ENCODE data around the gene EXOC2. TPM values are rescaled to one million over a fixed set of nuclear protein-coding genes. Genes with fewer than 3 reads are reported as not detected.
"Not testable (repeated sequence)": the region's sequence is repeated elsewhere in the genome, so short reads cannot be mapped to it uniquely, and the experiment has no call there.

EXOC2 gene
- total RNA-seq, 4 donors from 2014 or later: 7.6 to 22.5 (median 20.2) TPM

DNA sequence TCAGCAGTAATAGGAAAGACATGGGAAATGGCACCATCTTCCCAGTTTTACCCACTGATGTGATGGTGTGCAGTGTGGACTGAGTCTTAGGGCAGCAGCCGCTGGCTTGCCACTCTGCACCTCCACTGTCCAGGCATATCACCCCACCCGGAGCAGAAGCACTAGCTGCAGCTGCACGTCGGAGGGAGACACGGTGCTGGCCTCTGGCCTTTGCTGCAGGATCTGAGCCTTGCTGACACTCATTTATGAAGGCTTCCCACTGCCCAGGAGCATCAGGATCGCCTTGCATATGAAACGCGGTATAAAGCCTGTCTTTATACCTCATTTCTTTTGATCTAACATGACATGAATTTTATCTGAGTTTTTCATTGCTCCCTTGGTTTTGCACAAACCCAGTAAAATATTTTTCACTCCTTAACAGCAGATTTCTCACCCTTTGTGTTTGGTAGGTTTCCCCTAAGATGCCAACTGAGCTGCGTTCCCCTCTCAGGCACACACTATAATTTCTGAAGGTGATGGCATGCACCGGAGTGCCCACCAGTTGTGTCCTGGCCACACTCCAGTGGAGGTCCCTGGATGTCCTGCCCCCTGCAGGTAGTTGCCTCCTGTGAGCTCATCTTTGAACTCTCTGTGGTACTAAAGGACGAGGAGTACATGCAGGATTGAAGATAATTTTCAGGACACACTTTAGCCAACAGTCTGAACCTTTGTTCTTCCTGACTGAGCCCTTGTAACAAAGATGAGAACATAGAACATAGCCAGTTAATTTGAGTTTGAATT is 9.0 kb upstream of the EXOC2 start:
- no peak for TF ChIP-seq EP300 (IDR thresholded peaks at IDR 0.05; ENCODE audit: low read depth)
- TF ChIP-seq, protein P1, sequence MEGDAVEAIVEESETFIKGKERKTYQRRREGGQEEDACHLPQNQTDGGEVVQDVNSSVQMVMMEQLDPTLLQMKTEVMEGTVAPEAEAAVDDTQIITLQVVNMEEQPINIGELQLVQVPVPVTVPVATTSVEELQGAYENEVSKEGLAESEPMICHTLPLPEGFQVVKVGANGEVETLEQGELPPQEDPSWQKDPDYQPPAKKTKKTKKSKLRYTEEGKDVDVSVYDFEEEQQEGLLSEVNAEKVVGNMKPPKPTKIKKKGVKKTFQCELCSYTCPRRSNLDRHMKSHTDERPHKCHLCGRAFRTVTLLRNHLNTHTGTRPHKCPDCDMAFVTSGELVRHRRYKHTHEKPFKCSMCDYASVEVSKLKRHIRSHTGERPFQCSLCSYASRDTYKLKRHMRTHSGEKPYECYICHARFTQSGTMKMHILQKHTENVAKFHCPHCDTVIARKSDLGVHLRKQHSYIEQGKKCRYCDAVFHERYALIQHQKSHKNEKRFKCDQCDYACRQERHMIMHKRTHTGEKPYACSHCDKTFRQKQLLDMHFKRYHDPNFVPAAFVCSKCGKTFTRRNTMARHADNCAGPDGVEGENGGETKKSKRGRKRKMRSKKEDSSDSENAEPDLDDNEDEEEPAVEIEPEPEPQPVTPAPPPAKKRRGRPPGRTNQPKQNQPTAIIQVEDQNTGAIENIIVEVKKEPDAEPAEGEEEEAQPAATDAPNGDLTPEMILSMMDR (IDR thresholded peaks at IDR 0.05): no peak
- no peak for TF ChIP-seq POLR2AphosphoS5 (IDR thresholded peaks at IDR 0.05)
- no peak for TF ChIP-seq POLR2A (IDR thresholded peaks at IDR 0.05)
- no peak for DNase-seq
- Histone ChIP-seq H3K4me3 (no peak overlapping the region), H3K27ac (no peak overlapping the region), H3K27me3 (peaks cover 12% of the 10 kb centered on the region), H3K4me1 (no peaks in the 10 kb centered on the region), H3K9me3 (no peaks in the 10 kb centered on the region), H3K36me3 (no peaks in the 10 kb centered on the region)
- intact Hi-C loops (cut with DNase I; ENCODE audit: low total_unique reads): no loop called here
- 60 to 72% methylated on average over 1 to 11 of the region's 11 CpGs for WGBS, 2 donors (ENCODE audit: low coverage in 1 of 2)
- in situ Hi-C loops (cut with MboI; ENCODE audit: low pct_ligation_motif_present in 1 of 4, low pct_unique_long_range_greater_than_20kb in 1 of 4, low sequenced_read_pairs in 3 of 4): loop anchor here in 1 of 4 donors (25.0 kb wide), 1 partner anchor 685 kb away; the partner anchor contains the start of gene FOXF2

DNA sequence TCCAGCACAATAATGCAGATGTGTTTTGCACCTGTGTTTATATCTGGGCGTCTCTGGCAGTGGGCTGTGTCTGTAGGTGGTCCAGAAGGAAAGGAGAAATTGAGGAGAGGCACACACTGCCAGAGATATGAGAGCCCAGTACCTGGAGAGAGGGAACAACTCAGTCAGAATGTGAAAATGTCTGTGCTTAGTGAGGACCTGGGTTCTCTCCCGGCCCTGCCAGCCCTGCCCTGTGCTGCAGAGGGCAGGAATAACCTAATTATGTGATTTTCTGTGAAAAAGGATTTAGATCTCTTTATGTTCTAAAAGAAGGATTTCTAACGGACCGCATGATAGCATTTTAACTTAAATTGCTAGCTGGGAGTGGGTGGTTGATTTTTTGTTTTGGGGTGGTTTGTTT is 8.3 kb upstream of the EXOC2 start:
- no peak overlapping the region for H3K27ac ChIP-seq
- no peaks in the 10 kb centered on the region for H3K4me1 ChIP-seq
- no peaks in the 10 kb centered on the region for H3K9me3 ChIP-seq
- in situ Hi-C loops (cut with MboI; ENCODE audit: low pct_ligation_motif_present in 1 of 4, low pct_unique_long_range_greater_than_20kb in 1 of 4, low sequenced_read_pairs in 3 of 4): loop anchor here in 1 of 4 donors (25.0 kb wide), 1 partner anchor 686 kb away; the partner anchor contains the start of gene FOXF2
- TF ChIP-seq EP300 (IDR thresholded peaks at IDR 0.05; ENCODE audit: low read depth) (no peak), POLR2AphosphoS5 (IDR thresholded peaks at IDR 0.05) (no peak), POLR2A (IDR thresholded peaks at IDR 0.05) (no peak)
- TF ChIP-seq, protein P1 (IDR thresholded peaks at IDR 0.05): no peak
- H3K36me3 ChIP-seq: no peaks in the 10 kb centered on the region
- H3K4me3 ChIP-seq: no peak overlapping the region
- intact Hi-C loops (cut with DNase I; ENCODE audit: low total_unique reads): no loop called here
- 69 to 71% methylated on average over 4 of the region's 4 CpGs for WGBS, 2 donors (ENCODE audit: low coverage in 1 of 2)
- DNase-seq: no peak
- peaks cover 12% of the 10 kb centered on the region for H3K27me3 ChIP-seq

DNA sequence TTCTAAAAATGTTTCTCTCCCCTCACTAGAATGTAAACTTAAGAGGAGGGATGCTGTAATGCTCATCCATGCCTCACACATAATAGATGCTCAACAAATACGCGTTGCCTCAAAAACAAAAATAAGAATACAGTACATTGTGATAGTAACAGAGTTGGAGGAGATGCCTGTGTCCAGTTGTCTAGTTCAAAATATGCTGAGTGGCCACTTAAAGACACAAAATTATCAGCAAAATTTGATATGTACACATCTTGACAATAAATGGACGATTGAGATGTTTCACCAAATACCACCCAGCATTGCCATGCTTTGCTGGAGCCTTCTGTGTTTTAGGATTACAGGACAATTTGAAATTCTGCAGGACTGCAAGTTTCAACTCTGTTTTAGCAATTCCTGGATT is 7.6 kb upstream of the EXOC2 start:
- H3K4me1 ChIP-seq: no peaks in the 10 kb centered on the region
- H3K4me3 ChIP-seq: no peak overlapping the region
- no peak overlapping the region for H3K27ac ChIP-seq
- intact Hi-C loops (cut with DNase I; ENCODE audit: low total_unique reads) (no loop called here), in situ Hi-C loops (cut with MboI; ENCODE audit: low pct_ligation_motif_present in 1 of 4, low pct_unique_long_range_greater_than_20kb in 1 of 4, low sequenced_read_pairs in 3 of 4) (loop anchor here in 1 of 4 donors (25.0 kb wide), 1 partner anchor 687 kb away; the partner anchor contains the start of gene FOXF2)
- no peaks in the 10 kb centered on the region for H3K36me3 ChIP-seq
- H3K27me3 ChIP-seq: peaks cover 7% of the 10 kb centered on the region
- 82 to 92% methylated on average over 3 of the region's 3 CpGs for WGBS, 2 donors (ENCODE audit: low coverage in 1 of 2)
- TF ChIP-seq POLR2AphosphoS5 (IDR thresholded peaks at IDR 0.05): no peak
- TF ChIP-seq, protein P1 (IDR thresholded peaks at IDR 0.05): no peak
- DNase-seq: no peak
- no peaks in the 10 kb centered on the region for H3K9me3 ChIP-seq

DNA sequence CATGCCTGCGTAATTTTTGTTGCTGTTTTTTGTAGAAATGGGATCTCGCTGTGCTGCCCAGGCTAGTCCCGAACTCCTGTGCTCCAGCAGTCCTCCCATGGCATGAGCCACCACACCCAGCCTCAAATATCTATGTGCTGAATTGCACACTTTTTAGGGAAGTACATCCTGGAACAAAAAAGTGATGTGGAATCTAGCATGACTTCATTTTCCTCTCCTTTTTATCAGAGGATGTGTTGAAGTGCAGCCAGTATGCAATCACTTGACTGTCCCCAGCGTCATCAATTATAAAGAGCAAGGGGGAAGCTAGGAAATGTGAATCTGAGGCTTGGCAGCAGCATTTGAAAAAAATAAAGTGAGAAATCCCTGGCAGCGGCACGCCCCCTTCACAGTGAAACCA is 6.4 kb upstream of the EXOC2 start:
- 35 to 73% methylated on average over 3 to 6 of the region's 6 CpGs for WGBS, 2 donors (ENCODE audit: low coverage in 1 of 2)
- Histone ChIP-seq H3K4me3 (no peak overlapping the region), H3K36me3 (no peaks in the 10 kb centered on the region), H3K27me3 (no peaks in the 10 kb centered on the region), H3K9me3 (no peaks in the 10 kb centered on the region), H3K4me1 (no peaks in the 10 kb centered on the region), H3K27ac (no peak overlapping the region)
- no peak for TF ChIP-seq POLR2A (IDR thresholded peaks at IDR 0.05)
- TF ChIP-seq, protein P1 (IDR thresholded peaks at IDR 0.05): no peak
- TF ChIP-seq POLR2AphosphoS5 (IDR thresholded peaks at IDR 0.05): no peak
- no peak for TF ChIP-seq EP300 (IDR thresholded peaks at IDR 0.05; ENCODE audit: low read depth)
- DNase-seq: no peak
- intact Hi-C loops (cut with DNase I; ENCODE audit: low total_unique reads) (no loop called here), in situ Hi-C loops (cut with MboI; ENCODE audit: low pct_ligation_motif_present in 1 of 4, low pct_unique_long_range_greater_than_20kb in 1 of 4, low sequenced_read_pairs in 3 of 4) (no loop called here)

DNA sequence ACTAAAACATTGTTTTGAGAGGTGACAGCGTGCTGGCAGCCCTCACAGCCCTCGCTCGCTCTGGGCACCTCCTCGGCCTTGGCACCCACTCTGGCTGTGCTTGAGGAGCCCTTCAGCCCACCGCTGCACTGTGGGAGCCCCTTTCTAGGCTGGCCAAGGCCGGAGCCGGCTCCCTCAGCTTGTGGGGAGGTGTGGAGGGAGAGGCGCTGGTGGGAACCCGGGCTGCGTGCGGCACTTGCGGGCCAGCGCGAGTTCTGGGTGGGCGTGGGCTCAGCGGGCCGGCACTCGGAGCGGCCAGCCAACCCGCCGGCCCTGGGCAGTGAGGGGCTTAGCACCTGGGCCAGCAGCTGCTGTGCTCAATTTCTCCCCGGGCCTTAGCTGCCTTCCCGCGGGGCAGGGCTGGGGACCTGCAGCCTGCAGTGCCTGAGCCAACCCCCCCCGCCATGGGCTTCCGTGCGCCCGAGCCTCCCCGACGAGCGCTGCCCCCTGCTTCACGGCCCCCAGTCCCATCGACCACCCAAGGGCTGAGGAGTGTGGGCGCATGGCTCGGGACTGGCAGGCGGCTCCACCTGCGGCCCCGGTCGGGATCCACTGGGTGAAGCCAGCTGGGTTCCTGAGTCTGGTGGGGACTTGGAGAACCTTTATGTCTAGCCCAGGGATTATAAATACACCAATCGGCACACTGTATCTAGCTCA is 1.6 kb upstream of the EXOC2 start:
- H3K4me1 ChIP-seq: peaks cover 9 to 16% (median 12%) of the 10 kb centered on the region in 4 donors
- in situ Hi-C loops (cut with MboI; ENCODE audit: low pct_ligation_motif_present in 1 of 4, low pct_unique_long_range_greater_than_20kb in 1 of 4, low sequenced_read_pairs in 3 of 4); H3K27ac ChIP-seq; H3K4me3 ChIP-seq; H3K9me3 ChIP-seq; H3K27me3 ChIP-seq; DNase-seq; intact Hi-C loops (cut with DNase I; ENCODE audit: low total_unique reads); H3K36me3 ChIP-seq: not testable (repeated sequence)
- WGBS, 2 donors (ENCODE audit: low coverage in 1 of 2): 95 to 100% methylated on average over 1 to 25 of the region's 40 CpGs

Data from transverse colon (tissue), 4 donors.